Type B pancreatic cell (in vitro differentiated cells): Measurements from ENCODE around the gene ARNT2. TPM values are rescaled to one million over a fixed set of nuclear protein-coding genes. Genes with fewer than 3 reads are reported as not detected.

Experiments
- DNase-seq: peaks from one replicate; pipeline ENCODE4 v3.0.0; 2021; ENCODE audit warnings: mixed read lengths; ENCODE audit not compliant: unreplicated experiment; ENCODE audit errors: extremely low spot score
- H3K27ac Mint-ChIP-seq: 2 replicates; pipeline ENCODE4 v1.8.0; 2021; ENCODE audit warnings: mild to moderate bottlenecking, mixed read lengths
- H3K27me3 Mint-ChIP-seq: 2 replicates; pipeline ENCODE4 v1.8.0; 2021; ENCODE audit warnings: mixed read lengths
- H3K36me3 Mint-ChIP-seq: 2 replicates; pipeline ENCODE4 v1.8.0; 2021; ENCODE audit warnings: mixed read lengths
- H3K4me1 Mint-ChIP-seq: one replicate; pipeline ENCODE4 v1.8.0; 2021; ENCODE audit warnings: mixed read lengths; ENCODE audit not compliant: unreplicated experiment
- H3K4me3 Mint-ChIP-seq: 2 replicates; pipeline ENCODE4 v1.8.0; 2021; ENCODE audit warnings: mild to moderate bottlenecking, mixed read lengths
- H3K9me3 Mint-ChIP-seq: 2 replicates; pipeline ENCODE4 v1.8.0; 2021; ENCODE audit warnings: mixed read lengths
- total RNA-seq: library from RNA; stranded (reverse); gene quantifications from 2 replicates; pipeline ENCODE4 v1.2.1, GENCODE V29; 2021; ENCODE audit warnings: low replicate concordance
- TF ChIP-seq, protein P1 (sequence below): fragments of 200-600 bp; sonication (generic); conservative IDR thresholded peaks from 2 replicates; pipeline ENCODE4 v1.5.0; 2021; ENCODE audit warnings: antibody characterized with exemption, mild to moderate bottlenecking

Gene ARNT2
- total RNA-seq, 1 donor from 2014 or later, result 22.4 TPM

DNA sequence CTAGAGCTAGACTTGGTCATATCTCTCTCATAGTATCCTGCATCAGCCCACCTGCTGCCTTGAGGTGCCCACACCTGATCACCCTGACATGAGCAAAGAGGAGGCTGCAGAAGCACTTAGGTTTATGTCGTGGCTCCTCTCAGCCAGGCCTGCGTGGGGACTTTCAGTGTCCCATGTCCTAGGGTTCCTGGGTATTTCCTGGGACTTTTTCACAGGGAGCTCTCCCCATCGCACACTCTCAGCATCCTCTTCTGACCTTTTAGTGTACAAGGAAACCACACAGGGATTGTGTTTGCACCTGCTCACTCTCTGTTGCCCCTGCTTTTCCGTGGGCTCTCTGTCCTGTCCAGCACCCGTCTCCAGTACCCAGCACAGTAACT lies 61.4 kb downstream of the ARNT2 start:
- Mint-ChIP-seq H3K4me1 (peaks cover 30% of the 10 kb centered on the region), H3K27ac (no peak overlapping the region), H3K9me3 (no peaks in the 10 kb centered on the region), H3K4me3 (no peak overlapping the region), H3K27me3 (peaks cover 3% of the 10 kb centered on the region), H3K36me3 (peaks cover 25% of the 10 kb centered on the region)
- no peak for DNase-seq
- TF ChIP-seq, protein P1, sequence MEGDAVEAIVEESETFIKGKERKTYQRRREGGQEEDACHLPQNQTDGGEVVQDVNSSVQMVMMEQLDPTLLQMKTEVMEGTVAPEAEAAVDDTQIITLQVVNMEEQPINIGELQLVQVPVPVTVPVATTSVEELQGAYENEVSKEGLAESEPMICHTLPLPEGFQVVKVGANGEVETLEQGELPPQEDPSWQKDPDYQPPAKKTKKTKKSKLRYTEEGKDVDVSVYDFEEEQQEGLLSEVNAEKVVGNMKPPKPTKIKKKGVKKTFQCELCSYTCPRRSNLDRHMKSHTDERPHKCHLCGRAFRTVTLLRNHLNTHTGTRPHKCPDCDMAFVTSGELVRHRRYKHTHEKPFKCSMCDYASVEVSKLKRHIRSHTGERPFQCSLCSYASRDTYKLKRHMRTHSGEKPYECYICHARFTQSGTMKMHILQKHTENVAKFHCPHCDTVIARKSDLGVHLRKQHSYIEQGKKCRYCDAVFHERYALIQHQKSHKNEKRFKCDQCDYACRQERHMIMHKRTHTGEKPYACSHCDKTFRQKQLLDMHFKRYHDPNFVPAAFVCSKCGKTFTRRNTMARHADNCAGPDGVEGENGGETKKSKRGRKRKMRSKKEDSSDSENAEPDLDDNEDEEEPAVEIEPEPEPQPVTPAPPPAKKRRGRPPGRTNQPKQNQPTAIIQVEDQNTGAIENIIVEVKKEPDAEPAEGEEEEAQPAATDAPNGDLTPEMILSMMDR, result no peak

DNA sequence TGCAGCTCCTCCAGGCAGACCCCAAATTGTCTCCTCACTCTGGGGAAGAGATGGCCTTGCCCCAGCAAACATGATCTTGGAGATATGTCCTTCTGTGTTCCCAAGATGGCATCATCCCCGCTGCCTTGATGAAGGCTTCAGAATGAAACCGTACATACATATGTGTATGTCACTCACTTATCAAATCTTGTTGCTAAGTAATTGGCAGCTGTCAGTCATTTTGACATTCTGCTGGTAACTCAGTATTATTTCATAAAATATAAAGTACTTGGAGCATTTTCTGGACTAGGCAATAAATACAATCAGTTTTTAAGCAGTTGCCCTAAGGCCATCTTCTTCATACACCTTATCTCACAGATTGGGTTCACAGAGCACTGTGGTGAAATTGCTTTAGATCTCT lies 62.4 kb downstream of the ARNT2 start:
- no peaks in the 10 kb centered on the region for H3K9me3 Mint-ChIP-seq
- H3K27ac Mint-ChIP-seq, result no peak overlapping the region
- DNase-seq, result no peak
- H3K27me3 Mint-ChIP-seq, result peaks cover 3% of the 10 kb centered on the region
- H3K4me1 Mint-ChIP-seq, result peaks cover 30% of the 10 kb centered on the region
- TF ChIP-seq, protein P1, result no peak
- peaks cover 28% of the 10 kb centered on the region for H3K36me3 Mint-ChIP-seq
- no peak overlapping the region for H3K4me3 Mint-ChIP-seq

DNA sequence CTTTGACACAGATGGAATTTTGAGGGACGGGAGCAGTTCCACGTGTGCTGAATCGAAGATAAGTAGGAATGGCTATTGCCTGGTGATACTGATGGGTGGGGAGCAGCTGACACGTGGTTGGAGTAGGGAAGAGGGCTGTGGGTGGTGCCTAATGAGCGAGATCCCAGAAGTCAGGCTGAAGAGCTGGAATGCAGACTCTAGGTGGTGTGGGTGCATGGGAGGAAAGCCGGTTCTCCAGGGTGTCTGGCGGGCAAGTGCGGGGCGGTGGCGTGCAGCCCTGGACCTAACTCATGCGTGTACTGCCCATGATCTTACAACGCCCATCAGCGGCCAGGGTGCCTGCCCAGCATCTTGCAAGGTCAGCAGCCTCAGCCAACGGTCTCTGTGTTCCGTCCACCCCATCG lies 63.1 kb downstream of the ARNT2 start:
- Mint-ChIP-seq H3K36me3 (peaks cover 26% of the 10 kb centered on the region), H3K4me3 (no peak overlapping the region), H3K27me3 (peaks cover 3% of the 10 kb centered on the region), H3K9me3 (no peaks in the 10 kb centered on the region), H3K4me1 (peaks cover 35% of the 10 kb centered on the region), H3K27ac (no peak overlapping the region)
- TF ChIP-seq, protein P1, result no peak
- no peak for DNase-seq

DNA sequence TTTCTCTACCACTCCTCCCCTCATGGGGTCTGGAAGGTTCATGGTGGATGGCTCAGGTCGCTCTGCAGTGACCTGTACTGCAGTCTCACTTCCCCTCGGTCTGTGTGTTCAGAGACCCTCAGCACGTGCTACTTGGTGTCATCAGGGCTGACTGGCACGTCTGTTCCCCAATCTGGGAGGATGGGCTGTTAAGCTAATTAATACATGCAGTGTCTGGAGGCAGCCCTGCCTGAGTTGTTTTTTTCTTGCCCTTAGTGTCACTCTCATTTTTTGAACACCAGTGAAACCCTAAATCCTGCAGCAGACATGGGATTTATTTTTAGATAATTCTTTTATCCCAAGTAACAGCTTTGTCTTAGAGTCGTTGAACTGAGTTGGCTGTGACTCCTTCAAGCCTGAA lies 64.6 kb downstream of the ARNT2 start:
- H3K4me3 Mint-ChIP-seq, result no peak overlapping the region
- peaks cover 3% of the 10 kb centered on the region for H3K27me3 Mint-ChIP-seq
- H3K36me3 Mint-ChIP-seq, result peaks cover 28% of the 10 kb centered on the region
- DNase-seq, result no peak
- TF ChIP-seq, protein P1, result no peak
- H3K27ac Mint-ChIP-seq, result no peak overlapping the region
- H3K4me1 Mint-ChIP-seq, result peaks cover 47% of the 10 kb centered on the region
- no peaks in the 10 kb centered on the region for H3K9me3 Mint-ChIP-seq

DNA sequence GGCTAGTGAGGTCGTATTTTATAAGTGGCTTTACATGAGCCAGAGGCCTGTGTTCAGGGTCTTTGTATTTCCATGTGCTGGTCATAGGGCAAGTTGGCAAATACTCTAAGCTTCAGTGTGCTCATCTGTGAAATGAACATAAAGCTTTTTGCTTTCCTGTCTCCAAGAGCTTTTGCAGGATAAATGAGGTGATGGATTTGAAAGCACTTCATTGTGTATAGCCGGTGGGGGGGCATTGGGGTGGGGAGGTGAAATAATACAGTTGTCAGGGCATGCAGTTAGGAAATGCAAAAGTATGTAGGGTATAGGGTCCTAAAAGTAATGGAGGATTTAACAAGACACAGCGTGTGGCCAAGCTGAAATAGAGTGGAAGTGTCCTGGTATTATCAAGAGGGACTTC lies 67.7 kb downstream of the ARNT2 start:
- no peaks in the 10 kb centered on the region for H3K9me3 Mint-ChIP-seq
- no peak overlapping the region for H3K27ac Mint-ChIP-seq
- peaks cover 44% of the 10 kb centered on the region for H3K36me3 Mint-ChIP-seq
- H3K27me3 Mint-ChIP-seq, result peaks cover 2% of the 10 kb centered on the region
- peaks cover 41% of the 10 kb centered on the region for H3K4me1 Mint-ChIP-seq
- TF ChIP-seq, protein P1, result no peak
- no peak overlapping the region for H3K4me3 Mint-ChIP-seq
- no peak for DNase-seq
